ENCODE measurements around the gene KIAA1614. TPM values are rescaled to one million over a fixed set of nuclear protein-coding genes. Genes with fewer than 3 reads are reported as not detected.

The KIAA1614 gene, protein sequence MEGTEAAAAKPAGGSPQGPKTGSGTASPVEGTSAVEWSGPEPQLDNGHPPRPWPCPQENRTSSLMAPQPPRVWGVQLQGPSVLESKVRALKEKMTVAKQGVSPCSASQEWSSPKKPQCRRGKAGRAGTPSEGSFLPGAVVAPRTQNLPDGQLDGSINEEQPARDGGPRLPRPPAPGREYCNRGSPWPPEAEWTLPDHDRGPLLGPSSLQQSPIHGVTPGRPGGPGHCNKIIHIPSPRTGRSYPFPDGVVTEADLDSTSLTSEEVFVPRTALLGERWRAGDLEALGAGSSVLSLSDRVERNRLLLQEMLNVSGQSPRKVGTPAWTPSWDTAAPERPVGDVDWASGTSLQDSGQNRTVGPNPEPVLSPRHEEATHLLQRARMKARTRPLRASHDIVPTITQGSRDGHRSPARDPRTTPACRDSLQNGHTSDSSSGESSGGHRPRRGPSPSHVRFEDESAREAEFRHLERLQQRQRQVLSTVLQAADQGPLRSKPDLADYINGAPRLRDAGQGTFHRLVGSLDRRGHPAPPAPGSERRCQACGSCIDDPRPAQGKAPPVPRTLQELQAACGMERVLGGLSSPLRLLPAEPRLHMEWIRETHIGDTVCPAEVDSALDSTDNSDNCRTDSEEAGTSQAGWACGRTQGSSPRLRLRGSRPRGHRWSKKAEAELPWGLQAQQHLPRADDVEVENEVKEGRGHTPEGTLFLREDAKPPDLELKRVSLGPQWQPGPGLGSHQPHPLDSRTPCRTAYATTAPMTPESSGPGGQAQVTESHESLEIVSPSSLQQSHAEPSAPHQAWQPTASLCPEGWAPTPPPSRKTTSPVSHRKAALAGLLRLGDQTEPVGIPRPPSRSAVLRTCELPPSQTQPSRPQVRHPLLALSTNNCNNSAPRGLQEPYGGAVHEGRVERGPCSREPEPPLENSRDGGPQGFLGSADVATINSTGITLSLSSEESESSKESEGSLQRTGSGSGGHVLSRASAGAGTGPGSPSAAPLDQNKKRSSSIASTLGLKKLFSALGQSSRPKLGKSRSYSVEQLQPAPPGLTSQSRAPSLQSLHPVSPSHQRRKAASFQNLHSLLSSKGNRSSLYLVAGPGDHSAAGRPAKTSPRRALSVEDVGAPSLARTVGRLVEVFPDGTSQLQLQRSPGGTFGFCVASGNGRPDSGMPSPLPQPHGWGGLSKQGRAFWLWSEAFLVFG
- total RNA-seq (ENCODE audit: low replicate concordance), result 0.56 and 3.8 TPM in 2 replicates

DNA sequence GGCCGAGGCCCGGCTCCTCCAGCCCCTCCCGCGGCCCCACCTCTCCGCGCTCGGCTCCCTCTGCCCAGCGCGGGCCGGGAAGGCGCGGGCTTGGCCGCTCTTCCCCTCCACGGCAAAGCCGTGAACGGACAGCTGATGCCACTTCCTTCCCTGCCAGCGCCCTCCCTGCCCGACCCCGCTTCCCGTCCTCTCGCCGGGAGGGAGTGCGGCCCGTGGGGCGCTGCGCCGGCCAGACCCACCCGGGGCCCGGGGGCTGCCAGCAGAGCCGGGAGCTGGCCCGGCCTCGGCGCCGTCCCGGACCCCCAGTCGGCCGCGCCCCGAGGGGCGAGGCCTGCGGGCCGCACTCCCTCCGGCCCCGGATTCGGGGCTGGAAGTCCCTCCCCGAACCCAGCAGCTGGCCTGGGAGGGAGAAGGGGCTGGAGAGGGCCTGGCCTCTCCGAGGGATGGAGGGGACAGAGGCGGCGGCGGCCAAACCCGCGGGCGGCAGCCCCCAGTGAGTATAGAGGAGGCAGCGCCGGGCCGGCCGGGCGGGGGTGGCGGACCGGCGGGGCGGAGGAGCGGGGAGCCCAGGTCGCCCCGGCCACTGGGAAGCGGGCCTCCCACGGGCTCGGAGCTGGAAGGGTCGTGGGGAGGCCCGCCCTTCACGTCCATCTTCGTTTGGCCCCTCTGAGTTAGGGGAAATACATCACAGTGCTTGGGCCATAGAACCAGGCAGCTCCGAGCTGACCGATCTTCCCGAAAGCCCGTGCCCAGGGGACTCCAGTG lies at the start of gene KIAA1614:
Gene KIAA1614 (plus strand): TSS at position 97 of the 765 bp plus-strand sequence. CDS start 347 bp downstream, at position 444.
- Histone ChIP-seq H3K9ac (no peak within 1 kb of the TSS), H3K27me3 (peaks cover 39% of the 10 kb centered on the region), H3K4me1 (peaks cover 7% of the 10 kb centered on the region), H3K27ac (no peak within 1 kb of the TSS), H3F3A (ENCODE audit: low read depth) (peaks cover 16% of the 10 kb centered on the region), H3K9me3 (ENCODE audit: low read depth) (no peaks in the 10 kb centered on the region), H3K4me3 (peak within 1 kb of the TSS; percentile 77), H3K4me2 (peak within 1 kb of the TSS; percentile 91), H3K36me3 (no peaks in the 10 kb centered on the region), H2AFZ (replicated peaks) (peak within 1 kb of the TSS; percentile 99), H4K20me1 (ENCODE audit: low read depth) (no peaks in the 10 kb centered on the region), H3K79me2 (ENCODE audit: low read depth) (no peaks in the 10 kb centered on the region)
- no peaks in the 10 kb centered on the region for H3K36me3 Mint-ChIP-seq
- peak; percentile 68 for DNase-seq (ENCODE audit: low spot score)
- no peak within 1 kb of the TSS for H3K27ac Mint-ChIP-seq
- H3K4me3 Mint-ChIP-seq, result peak within 1 kb of the TSS; percentile 86
- TF ChIP-seq EZH2phosphoT487 (IDR thresholded peaks at IDR 0.05), result peak; percentile 20
- TF ChIP-seq, protein P1, sequence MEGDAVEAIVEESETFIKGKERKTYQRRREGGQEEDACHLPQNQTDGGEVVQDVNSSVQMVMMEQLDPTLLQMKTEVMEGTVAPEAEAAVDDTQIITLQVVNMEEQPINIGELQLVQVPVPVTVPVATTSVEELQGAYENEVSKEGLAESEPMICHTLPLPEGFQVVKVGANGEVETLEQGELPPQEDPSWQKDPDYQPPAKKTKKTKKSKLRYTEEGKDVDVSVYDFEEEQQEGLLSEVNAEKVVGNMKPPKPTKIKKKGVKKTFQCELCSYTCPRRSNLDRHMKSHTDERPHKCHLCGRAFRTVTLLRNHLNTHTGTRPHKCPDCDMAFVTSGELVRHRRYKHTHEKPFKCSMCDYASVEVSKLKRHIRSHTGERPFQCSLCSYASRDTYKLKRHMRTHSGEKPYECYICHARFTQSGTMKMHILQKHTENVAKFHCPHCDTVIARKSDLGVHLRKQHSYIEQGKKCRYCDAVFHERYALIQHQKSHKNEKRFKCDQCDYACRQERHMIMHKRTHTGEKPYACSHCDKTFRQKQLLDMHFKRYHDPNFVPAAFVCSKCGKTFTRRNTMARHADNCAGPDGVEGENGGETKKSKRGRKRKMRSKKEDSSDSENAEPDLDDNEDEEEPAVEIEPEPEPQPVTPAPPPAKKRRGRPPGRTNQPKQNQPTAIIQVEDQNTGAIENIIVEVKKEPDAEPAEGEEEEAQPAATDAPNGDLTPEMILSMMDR (IDR thresholded peaks at IDR 0.05), result no peak
- TF ChIP-seq EZH2 (IDR thresholded peaks at IDR 0.05), result peak; percentile 42
- H3K27me3 Mint-ChIP-seq (ENCODE audit: insufficient read depth, low read depth), result peaks cover 33% of the 10 kb centered on the region
- peaks cover 21% of the 10 kb centered on the region for H3K4me1 Mint-ChIP-seq
- H3K9me3 Mint-ChIP-seq, result no peaks in the 10 kb centered on the region

DNA sequence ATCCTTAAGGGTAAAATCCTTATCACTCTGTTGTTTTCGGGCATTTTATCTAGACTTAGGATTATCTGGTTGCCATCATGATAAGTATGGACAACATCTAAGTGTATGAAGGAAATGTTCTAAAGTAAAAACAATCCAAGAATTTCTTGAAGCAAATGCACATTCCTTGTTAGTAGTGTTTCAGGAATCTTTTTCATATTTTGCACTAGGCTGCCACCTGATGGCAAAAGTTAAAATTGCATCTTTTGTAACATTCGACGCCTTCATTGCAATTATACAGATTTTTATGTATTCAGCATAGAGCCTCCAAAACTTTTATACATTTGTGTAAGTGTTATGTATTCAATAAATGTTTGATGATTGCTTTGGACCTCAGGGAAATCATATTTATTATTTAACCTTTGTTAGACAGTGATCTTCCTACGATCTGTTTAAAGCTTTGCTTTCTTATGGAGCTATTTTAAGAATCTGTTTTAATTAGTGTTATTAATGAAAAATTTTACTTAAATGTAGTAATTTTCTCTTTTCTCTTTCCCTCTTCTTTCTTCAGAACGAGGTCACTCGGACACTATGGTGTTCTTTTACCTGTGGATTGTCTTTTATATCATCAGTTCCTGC lies 49.4 kb upstream of the KIAA1614 start:
- no peaks in the 10 kb centered on the region for H3K27me3 ChIP-seq
- no peaks in the 10 kb centered on the region for H3K36me3 ChIP-seq

More for the DNA sequence above, 49.4 kb upstream of the KIAA1614 start:
- Mint-ChIP-seq H3K4me1 (peaks cover 2% of the 10 kb centered on the region), H3K4me3 (no peak overlapping the region), H3K36me3 (peaks cover 11% of the 10 kb centered on the region), H3K27me3 (ENCODE audit: insufficient read depth, low read depth) (no peaks in the 10 kb centered on the region), H3K27ac (no peak overlapping the region), H3K9me3 (no peaks in the 10 kb centered on the region)
- peaks cover 18% of the 10 kb centered on the region for H3F3A ChIP-seq (ENCODE audit: low read depth)
- no peaks in the 10 kb centered on the region for H4K20me1 ChIP-seq (ENCODE audit: low read depth)
- no peak overlapping the region for H3K9ac ChIP-seq
- no peaks in the 10 kb centered on the region for H3K79me2 ChIP-seq (ENCODE audit: low read depth)
- no peaks in the 10 kb centered on the region for H3K4me1 ChIP-seq
- no peak overlapping the region for H3K4me2 ChIP-seq
- DNase-seq (ENCODE audit: low spot score), result peak; percentile 33
- H3K27ac ChIP-seq, result no peak overlapping the region
- TF ChIP-seq, protein P1 (IDR thresholded peaks at IDR 0.05), result peak; percentile 88
- no peak for TF ChIP-seq EZH2 (IDR thresholded peaks at IDR 0.05)
- no peaks in the 10 kb centered on the region for H3K9me3 ChIP-seq (ENCODE audit: low read depth)
- H2AFZ ChIP-seq (replicated peaks), result no peak overlapping the region
- no peak overlapping the region for H3K4me3 ChIP-seq

Data from neural progenitor cell (in vitro differentiated cells).